HG03064 (cell line): ENCODE results near the gene VAV1.
"Not testable (repeated sequence)": the region's sequence is repeated elsewhere in the genome, so short reads cannot be mapped to it uniquely, and the experiment has no call there.

Experiments used
- ATAC-seq: cut with Tn5 transposase; IDR thresholded peaks from one replicate; pipeline ENCODE4 v1.9.1; 2021; ENCODE audit warnings: low read depth; ENCODE audit not compliant: unreplicated experiment

Gene VAV1

DNA sequence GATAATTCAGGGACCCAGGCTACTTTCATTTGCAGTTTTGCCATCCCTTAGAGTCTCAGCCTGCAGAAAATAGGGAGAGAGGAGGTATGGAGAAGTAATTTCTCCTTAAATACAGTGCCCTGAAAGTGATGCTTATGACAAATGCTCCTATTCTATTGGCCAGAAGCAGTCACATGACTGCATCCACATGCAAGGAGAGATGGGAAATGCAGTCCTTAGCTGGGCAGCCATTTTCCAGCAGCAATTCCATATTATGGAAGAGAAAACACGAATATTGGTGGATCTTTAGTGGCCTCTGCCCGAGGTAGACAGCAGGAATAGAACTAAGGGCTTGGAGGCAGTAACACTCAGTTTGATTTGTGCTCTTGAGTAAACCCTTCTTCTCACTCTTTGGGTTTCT, 39.4 kb downstream of the VAV1 start:
- ATAC-seq, result no peak

DNA sequence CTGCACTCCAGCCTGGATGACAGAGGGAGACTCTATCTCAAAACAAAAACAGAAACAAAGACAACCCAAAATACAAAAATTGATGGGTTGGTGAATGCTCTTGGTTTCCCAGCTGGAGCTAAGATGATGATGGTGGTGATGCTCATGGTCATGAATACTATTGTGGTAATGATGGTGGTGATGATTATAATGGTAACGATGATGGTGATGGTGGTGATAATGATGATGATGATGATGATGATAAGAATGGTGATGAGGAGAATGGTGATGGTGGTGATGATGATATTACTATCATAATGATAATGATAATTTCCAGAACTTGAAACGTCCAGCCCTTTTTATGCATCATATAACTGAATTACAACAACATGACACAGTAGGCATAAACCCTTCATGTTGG, 40.1 kb downstream of the VAV1 start:
- no peak for ATAC-seq

DNA sequence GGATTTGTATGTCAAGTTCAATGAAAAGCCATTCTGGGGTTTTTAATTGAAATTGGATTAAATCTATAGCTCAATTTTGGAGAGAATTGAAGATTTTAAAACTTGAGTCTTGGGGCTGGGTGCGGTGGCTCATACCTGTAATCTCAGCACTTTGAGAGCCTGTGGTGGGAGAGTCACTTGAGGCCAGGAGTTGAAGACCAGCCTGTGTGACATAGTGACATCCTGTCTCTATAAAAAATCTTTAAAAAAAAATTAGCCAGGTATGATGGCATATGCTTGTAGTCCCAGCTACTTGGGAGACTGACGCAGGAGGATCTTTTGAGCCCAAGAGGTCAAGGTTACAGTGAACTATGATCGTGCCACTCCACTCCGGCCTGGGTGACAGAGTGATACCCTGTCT, 41.2 kb downstream of the VAV1 start:
- no peak for ATAC-seq

- ATAC-seq, result no peak
Observed at GRCh38 chr19:6817179-6817578, 44.7 kb downstream of the VAV1 start.

DNA sequence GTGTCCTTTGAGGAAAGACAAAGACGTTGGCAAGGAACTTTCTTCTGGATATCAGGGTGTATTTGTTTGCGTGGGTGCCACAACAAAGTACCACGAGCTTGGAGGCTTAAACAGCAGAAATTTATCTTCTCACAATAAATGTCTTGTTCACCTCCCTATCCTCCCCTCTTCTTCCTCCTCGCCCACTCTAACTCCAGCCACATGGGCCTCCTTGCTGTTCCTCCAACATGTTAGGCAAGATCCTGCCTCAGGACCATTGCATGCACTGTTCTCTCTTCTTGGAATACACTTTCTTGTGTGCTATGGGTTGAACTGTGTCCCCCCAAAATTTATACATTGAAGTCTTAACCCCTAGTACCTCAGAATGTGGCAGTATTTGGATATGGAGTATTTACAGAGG, 45.7 kb downstream of the VAV1 start:
- no peak for ATAC-seq

DNA sequence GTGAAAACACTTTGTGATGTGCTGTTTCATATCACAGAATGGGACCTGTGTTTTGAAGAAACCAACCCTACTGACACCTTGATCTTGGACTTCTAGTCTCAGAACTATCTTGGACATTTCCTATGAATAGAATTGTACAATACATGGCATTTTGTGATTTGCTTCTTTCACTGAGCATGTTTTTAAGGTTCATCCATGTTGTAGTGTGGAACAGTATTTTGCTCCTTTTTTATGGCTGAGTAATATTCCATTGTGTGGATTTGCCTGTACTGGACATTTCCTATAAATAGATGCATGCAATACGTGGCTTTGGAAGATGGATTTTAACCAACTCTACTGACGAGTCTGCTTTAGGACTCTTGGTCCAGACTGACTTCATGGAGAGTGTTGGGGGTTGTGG, 46.8 kb downstream of the VAV1 start:
- ATAC-seq, result no peak

GRCh38 chr19:6820237-6820636, 47.7 kb downstream of the VAV1 start:
- no peak for ATAC-seq

- ATAC-seq, result no peak
Observed at GRCh38 chr19:6821639-6822310, 49.3 kb downstream of the VAV1 start.

- no peak for ATAC-seq
Observed at GRCh38 chr19:6822311-6822670, 49.8 kb downstream of the VAV1 start.

DNA sequence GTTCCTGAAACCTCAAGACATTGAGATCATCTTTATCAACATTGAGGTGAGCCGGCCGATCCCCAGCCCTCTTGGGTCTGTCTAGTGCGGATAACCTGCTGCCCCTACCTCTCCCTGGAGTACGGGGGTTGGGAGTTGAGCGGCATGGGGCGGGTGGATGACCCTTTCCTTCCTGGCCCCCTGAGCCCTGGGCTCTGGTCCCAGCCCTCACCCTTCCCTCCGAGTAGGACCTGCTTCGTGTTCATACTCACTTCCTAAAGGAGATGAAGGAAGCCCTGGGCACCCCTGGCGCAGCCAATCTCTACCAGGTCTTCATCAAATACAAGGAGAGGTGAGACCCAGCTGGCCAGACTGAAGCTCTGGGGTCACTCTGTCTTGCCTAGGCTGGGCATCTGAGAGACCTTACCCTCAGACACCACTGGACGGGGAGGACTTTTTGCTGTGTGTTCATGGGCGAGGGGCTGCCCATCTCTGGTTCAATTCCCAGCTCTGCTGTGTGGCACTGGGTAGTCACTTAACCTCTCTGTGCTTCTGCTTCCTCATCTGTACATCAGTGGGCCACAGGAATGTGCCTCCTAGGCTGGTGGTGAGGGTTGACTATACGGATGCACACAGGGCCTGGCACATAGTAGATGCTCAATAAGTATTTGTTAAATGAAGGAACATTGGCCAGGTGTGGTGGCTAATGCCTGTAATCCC, 52.7 kb downstream of the VAV1 start:
- ATAC-seq, result no peak

DNA sequence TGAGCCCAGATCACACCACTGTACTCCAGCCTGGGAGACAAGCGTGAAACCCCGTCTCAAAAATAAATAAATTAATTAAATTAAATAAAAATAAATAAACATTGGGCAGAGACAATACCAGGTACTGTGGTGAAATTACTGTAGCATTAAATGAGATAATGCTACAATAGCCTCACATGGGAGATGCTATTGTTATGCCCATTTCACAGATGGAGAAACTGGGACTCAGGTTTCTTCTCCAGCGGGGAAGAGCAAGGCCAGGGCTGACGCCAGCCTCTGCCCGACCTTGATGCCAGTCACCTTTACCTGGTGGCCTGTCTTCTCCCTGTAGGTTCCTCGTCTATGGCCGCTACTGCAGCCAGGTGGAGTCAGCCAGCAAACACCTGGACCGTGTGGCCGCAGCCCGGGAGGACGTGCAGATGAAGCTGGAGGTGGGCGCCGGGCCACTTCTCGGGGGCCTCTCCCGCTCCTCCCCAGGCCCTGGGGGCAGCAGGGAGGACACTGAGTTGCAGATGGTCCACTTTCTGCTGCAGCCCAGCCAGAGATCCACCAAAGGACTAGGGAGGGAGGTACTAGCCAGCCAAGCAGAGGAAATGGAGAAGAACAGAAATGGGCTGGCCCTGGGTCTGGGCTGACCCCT, 53.9 kb downstream of the VAV1 start:
- ATAC-seq, result no peak

DNA sequence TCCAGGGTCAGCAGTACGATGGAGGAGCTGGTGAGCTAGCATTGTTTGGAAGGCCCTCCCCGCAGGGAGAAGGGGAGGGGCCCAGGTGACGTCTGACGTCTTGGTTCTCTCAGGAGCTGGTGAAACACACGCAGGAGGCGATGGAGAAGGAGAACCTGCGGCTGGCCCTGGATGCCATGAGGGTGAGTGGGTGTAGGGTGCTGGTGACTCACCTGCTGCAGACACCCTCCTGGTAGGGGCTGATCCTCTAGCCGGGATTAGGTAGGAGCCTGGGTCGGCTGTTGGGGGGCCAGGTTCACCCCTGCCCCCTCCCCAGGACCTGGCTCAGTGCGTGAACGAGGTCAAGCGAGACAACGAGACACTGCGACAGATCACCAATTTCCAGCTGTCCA, 55.8 kb downstream of the VAV1 start:
- ATAC-seq, result no peak

DNA sequence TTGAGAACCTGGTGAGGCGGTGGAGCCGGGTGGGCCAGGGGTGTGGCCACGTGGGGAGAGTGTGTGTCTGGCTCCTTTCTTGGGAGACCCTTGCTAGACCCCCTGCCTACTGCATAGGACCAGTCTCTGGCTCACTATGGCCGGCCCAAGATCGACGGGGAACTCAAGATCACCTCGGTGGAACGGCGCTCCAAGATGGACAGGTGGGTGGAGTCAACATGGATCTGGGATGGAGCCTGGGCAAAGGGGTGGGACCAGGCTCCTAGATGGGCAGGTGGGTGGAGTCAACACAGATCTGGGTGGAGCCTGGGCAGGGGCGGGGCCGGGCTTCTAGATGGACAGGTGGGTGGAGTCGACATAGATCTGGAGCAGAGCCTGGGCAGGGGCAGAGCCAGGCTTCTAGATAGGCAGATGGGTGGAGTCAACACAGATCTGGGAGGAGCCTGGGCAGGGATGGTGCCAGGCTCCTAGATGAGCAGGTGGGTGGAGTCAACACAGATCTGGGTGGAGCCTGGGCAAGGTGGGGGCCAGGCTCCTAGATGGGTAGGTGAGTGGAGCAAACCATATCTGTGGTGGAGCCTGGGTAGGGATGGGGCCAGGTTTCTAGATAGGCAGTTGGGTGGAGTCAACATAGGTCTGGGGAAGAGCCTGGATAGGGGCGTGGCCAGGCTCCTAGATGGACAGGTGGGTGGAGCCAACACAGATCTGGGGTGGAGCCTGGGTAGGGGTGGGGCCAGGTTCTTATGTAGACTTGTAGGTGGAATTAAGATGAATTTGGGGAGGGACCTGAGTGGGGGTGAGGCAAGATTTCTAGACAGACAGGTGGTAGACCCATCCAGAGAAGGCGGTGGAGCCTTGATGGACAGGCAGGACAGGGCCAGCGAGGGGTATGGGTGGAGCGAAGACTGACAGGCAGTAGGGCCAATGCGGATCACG, 56.5 kb downstream of the VAV1 start:
- no peak for ATAC-seq

DNA sequence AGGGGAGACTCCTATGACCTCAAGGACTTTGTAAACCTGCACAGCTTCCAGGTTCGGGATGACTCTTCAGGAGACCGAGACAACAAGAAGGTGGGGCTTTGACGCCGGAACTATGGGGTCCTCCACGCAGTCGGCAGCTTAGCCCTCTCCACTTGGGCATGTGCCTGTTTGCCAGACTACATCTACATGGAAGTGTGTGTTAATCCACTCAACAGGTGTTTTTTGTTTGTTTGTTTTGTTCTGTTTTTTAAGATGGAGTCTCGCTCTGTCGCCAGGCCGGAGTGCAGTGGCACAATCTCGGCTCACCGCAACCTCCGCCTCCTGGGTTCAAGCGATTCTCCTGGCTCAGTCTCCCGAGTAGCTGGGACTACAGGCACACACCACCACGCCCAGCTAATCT, 57.3 kb downstream of the VAV1 start:
- not testable (repeated sequence) for ATAC-seq

DNA sequence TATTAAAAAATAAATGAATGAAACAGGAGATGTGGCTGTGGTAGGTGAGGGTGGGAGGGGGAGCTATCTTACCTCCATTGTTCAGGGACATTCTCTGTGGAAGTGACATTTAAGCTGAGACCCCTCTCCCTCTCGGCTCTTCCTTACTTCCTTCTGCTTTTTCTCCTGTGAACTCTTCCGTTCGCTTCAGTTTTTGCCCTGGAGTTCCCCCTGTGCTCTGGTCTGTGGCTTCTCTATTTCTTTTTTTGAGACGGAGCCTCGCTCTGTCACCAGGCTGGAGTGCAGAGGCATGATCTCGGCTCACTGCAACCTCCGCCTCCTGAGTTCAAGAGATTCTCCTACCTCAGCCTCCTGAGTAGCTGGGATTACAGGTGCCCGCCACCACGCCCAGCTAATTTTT, 58.6 kb downstream of the VAV1 start:
- not testable (repeated sequence) for ATAC-seq

- no peak for ATAC-seq
Observed at GRCh38 chr19:6832412-6832811, 59.9 kb downstream of the VAV1 start.

- no peak for ATAC-seq
Observed at GRCh38 chr19:6833166-6833790, 60.8 kb downstream of the VAV1 start.

DNA sequence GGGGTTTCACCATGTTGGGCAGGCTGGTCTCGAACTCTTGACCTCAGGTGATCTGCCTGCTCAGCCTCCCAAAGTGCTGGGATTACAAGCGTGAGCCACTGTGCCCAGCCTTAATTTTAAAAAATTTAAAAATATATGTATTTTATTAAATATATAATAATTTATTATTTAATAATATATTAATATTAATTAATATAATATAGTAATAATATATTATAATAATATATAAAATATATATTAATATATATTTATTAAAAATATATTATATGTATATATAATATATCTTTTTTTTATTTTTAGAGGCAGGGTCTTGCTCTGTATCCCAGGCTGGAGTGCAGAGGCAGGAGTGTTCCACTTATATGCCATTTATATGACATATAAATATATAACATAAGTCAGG, 61.9 kb downstream of the VAV1 start:
- ATAC-seq, result no peak

DNA sequence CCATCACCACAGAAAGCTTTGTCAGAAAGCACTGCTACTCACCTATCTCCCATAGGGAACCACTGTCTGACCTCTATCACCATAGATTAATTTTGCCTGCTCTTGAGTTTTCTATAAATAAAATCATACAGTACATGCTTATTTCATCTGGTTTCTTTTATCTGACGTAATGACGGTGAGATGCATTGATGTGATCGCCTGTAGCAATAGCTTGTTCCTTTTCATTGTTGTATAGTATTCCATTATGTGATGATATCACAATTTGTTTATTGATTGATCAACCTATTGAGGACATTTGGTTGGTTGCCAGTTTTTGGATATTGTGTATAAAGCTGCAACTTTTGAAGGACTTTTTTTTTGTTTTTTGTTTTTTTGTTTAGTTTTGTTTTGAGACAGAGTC, 63.0 kb downstream of the VAV1 start:
- no peak for ATAC-seq

DNA sequence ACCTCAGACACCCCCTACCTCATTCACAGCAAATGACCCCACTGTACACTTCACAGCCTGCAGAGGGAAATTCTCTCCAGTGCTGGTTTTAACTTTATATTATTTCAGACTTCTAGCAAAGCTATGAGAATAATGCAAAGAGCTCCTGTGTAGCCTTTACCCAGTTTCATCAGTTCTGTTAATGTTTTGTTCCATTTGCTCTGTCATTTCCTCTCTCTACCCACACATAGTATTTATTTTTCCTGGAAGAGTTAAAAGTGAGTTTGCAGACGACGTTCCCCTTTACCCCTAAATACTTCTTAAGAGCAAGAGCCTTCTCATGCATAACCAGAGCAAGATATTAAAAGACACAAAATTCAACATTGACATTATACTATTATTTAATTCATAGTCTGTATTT, 65.0 kb downstream of the VAV1 start:
- no peak for ATAC-seq
